ENCODE data around the gene HRK. TPM values are rescaled to one million over a fixed set of nuclear protein-coding genes. Genes with fewer than 3 reads are reported as not detected.

Gene HRK
- 1.3 to 2.1 TPM (median 1.6 TPM) in 5 replicates for total RNA-seq (2022; extraction: Qiagen RNA extraction)

GRCh38 chr12:116881325-116881876, at the start of gene HRK:
HRK (minus strand) TSS chr12:116881441; CDS start chr12:116881307, 134 bp downstream.

GRCh38 chr12:116910645-116911451, 29.6 kb upstream of the HRK start, which contains the start of gene FBXW8:
FBXW8 (plus strand) TSS chr12:116910950; CDS start chr12:116911038, 88 bp downstream.

Other genes with a start within 250 kb of the HRK start
- 17.0 to 29.8 TPM (median 23.7 TPM) in 5 replicates for gene SPRING1, start 143.4 kb downstream of the HRK start, total RNA-seq (2022; extraction: Qiagen RNA extraction)
- gene RNFT2, start 143.1 kb downstream of the HRK start, total RNA-seq (2022; extraction: Qiagen RNA extraction) = 2.7 to 3.3 TPM (median 2.8 TPM) in 5 replicates
- 4.8 to 8.1 TPM (median 7.0 TPM) in 5 replicates for gene FBXW8, start 29.5 kb upstream of the HRK start, total RNA-seq (2022; extraction: Qiagen RNA extraction)
- gene TESC, start 218.0 kb upstream of the HRK start, total RNA-seq (2022; extraction: Qiagen RNA extraction) = 108 to 147 TPM (median 128 TPM) in 5 replicates

Data from A549 treated with dexamethasone at 1 μM for 4 hours (cell line).